ENCODE measurements around the gene NKAIN4. TPM values are rescaled to one million over a fixed set of nuclear protein-coding genes. Genes with fewer than 3 reads are reported as not detected.

NKAIN4 gene
- total RNA-seq (2022; extraction: Qiagen RNA extraction; ENCODE audit: low read depth), result 5.9 to 9.6 TPM (median 6.4 TPM) in 5 replicates

GRCh38 chr20:63254232-63254605 is at the start of gene NKAIN4:
NKAIN4 (minus strand) TSS chr20:63254463; CDS start chr20:63254450, 13 bp downstream.

GRCh38 chr20:63292904-63293303 is 38.6 kb upstream of the NKAIN4 start, which contains the start of gene COL20A1:
COL20A1 (plus strand) TSS chr20:63293186; CDS start chr20:63295108, 1,922 bp downstream.

GRCh38 chr20:63272105-63273058 is 18.1 kb upstream of the NKAIN4 start, which contains the start of gene ARFGAP1:
ARFGAP1 (plus strand) TSS chr20:63272813; CDS start chr20:63275581, 2,768 bp downstream.

GRCh38 chr20:63235399-63235983 is 18.8 kb downstream of the NKAIN4 start, which contains the start of gene BIRC7:
BIRC7 (plus strand) TSS chr20:63235905; CDS start chr20:63236097, 192 bp downstream.

GRCh38 chr20:63216041-63216848 is 38.0 kb downstream of the NKAIN4 start, which contains the start of gene YTHDF1:
YTHDF1 (minus strand) TSS chr20:63216131; CDS start chr20:63215892, 239 bp downstream.

Other genes with a start within 250 kb of the NKAIN4 start
- not detected in 5 replicates for gene BHLHE23, start 247.5 kb downstream of the NKAIN4 start, total RNA-seq (2022; extraction: Qiagen RNA extraction; ENCODE audit: low read depth)
- 52.1 to 59.5 TPM (median 56.3 TPM) in 5 replicates for gene YTHDF1, start 38.3 kb downstream of the NKAIN4 start, total RNA-seq (2022; extraction: Qiagen RNA extraction; ENCODE audit: low read depth)
- gene BIRC7, start 18.6 kb downstream of the NKAIN4 start, total RNA-seq (2022; extraction: Qiagen RNA extraction; ENCODE audit: low read depth), result 2.3 to 3.7 TPM (median 3.4 TPM) in 5 replicates
- 57.3 to 98.5 TPM (median 82.3 TPM) in 5 replicates for gene ARFGAP1, start 18.4 kb upstream of the NKAIN4 start, total RNA-seq (2022; extraction: Qiagen RNA extraction; ENCODE audit: low read depth)
- 0.69 to 1.8 TPM (median 0.79 TPM) in 5 replicates for gene COL20A1, start 38.7 kb upstream of the NKAIN4 start, total RNA-seq (2022; extraction: Qiagen RNA extraction; ENCODE audit: low read depth)
- gene CHRNA4, start 106.9 kb upstream of the NKAIN4 start, total RNA-seq (2022; extraction: Qiagen RNA extraction; ENCODE audit: low read depth), result 0.15 to 0.37 TPM (median 0.22 TPM) in 5 replicates
- gene KCNQ2, start 218.2 kb upstream of the NKAIN4 start, total RNA-seq (2022; extraction: Qiagen RNA extraction; ENCODE audit: low read depth), result 0.49 to 1.3 TPM (median 0.60 TPM) in 5 replicates
- gene EEF1A2, start 244.6 kb upstream of the NKAIN4 start, total RNA-seq (2022; extraction: Qiagen RNA extraction; ENCODE audit: low read depth), result 134 to 157 TPM (median 155 TPM) in 5 replicates

Data from A549 treated with RU486 at 1 μM for 4 hours (cell line).